Activated CD4-positive, alpha-beta T cell treated with anti-CD3 and anti-CD28 coated beads, Interleukin-2, Interleukin-6, amounts not matched to agents 100 ng/mL and 50 ng/mL, durations not matched to agents 16 hours and 8 hours (primary cell): ENCODE results near the gene RGS3.

ENCODE experiments used
- DNase-seq: peaks from one replicate; pipeline ENCODE4 v3.0.0-alpha.2; 2020

Gene RGS3

GRCh38 chr9:113558632-113559502 lies 95.3 kb downstream of the RGS3 start:
- DNase-seq, result no peak

GRCh38 chr9:113559834-113560800 lies 96.6 kb downstream of the RGS3 start:
- no peak for DNase-seq

GRCh38 chr9:113562653-113563381 lies 99.3 kb downstream of the RGS3 start:
- no peak for DNase-seq

DNA sequence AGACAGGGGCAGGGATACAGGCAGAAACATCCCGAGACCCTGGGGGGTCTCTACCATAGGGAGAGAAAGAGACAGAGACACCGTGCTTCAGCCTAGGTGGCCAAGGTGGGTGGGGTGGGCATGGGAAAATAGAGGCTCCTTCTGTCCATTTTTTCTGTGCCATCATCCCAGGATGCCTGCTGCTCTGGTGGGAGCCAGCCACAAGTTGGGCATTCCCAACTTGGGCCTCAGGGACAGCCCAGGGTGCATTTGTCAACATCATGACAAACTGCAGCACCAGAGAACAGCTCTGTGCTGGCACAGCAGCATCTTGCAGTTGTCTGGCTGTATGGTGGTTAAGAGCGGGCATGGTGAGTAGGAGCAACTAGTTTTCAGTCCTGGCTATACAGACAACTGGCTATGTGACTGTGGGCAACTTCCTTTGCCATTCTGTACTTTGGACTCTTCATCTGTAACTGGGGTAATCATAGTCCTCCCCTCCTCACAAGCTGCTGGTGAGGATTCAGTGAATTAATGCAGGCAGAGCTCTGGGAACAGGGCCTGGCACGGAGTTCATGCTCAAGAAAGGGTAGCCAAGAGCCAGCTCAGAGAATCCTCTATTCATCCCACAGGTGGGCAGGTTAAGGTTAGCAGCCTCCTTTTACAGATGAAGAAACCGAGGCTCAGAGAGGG lies 100.4 kb downstream of the RGS3 start:
- DNase-seq, result no peak

- DNase-seq, result no peak
Measured at GRCh38 chr9:113564498-113565237, 101.1 kb downstream of the RGS3 start.

GRCh38 chr9:113566016-113566711 lies 102.6 kb downstream of the RGS3 start:
- no peak for DNase-seq

DNA sequence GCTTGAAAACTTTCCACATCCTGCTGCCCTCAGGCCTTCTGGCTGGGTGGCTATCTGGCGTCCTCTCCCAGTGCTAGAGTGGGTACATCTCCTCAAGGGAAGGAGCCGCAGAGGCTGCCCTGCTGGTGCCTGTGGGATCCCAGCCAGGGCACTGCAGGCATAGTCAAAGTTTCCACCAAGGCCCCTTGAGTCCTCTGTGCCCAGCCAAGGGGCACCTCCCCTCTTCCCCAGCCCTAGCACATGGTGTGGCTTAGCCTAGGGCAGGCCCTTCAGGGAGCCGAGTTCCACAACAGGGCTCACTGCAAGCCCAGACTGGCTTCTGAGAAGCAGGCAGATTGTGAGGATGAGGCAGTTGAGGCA lies 103.2 kb downstream of the RGS3 start:
- DNase-seq, result no peak

DNA sequence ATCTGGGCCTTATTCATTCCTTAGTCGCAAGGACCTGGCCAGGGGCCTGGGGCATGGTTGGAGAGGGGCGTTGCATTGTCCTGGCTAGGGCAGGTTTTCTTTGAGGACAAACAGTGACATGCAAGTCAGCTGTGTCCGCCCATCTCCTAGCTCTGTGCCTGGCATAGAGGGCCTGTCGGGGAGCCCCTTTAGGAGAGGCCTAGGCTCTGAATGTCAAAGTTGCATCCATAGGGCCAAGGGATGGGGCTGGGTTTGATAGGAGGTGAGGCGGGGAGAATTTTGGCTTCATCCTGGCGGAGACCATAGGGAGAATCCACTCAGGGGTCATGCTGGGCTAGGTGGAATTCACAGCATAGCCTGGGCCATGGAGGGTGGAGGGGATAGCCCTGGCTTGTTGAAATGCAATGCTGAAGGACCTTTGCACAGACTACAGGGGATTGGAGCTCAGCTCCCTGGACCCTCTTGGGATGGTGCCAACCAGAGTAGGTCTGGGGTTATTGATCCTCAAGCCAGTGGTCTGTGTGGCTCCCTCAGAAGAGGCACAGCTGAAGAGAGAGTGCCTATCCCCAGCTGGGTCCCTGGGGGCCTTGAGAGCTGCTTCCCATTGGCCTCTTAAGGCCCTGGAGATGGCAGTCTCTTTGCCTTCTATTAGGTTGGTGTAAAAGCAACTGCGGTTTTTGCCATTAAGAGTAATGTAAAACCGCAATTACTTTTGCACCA lies 104.0 kb downstream of the RGS3 start:
- DNase-seq, result no peak

DNA sequence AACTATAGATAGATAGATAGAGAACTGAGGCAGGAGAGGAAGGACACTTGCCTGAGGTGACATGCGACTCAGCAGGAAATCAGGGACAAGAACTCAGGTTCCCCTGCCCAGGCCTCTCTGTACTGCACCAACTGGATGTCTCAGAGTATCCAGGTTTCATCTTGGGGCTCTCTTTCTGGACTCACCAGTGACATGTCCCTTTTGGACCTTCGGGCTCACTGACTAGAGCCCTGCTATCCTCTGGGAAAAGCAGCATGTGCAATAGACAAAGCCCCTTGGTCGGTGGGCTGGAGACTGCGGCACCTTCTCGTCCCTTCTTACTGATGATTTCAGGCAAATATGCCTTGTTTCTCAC lies 104.5 kb downstream of the RGS3 start:
- no peak for DNase-seq

GRCh38 chr9:113568571-113569321 lies 105.2 kb downstream of the RGS3 start:
- no peak for DNase-seq

- no peak for DNase-seq
Measured at GRCh38 chr9:113569472-113570060, 106.0 kb downstream of the RGS3 start.

DNA sequence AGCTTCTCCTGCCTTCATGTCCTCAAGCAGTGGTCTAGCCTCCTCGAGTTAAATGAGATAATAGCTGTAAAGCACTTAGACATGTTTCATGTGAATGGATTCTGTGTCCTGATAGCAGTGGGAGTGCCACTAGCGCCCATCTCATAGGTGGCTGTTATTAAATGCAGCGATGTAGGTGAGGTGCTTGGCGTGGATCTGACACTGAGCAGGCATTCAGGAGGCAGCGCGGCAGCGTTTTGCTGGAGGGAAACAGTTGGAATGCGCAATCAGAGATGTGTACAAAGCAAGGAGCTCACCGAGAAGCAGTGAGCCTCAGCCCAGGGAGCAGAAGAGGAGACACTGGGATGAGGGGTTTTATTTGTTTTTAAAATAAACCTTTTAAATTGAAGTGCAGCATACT lies 106.6 kb downstream of the RGS3 start:
- DNase-seq, result no peak

DNA sequence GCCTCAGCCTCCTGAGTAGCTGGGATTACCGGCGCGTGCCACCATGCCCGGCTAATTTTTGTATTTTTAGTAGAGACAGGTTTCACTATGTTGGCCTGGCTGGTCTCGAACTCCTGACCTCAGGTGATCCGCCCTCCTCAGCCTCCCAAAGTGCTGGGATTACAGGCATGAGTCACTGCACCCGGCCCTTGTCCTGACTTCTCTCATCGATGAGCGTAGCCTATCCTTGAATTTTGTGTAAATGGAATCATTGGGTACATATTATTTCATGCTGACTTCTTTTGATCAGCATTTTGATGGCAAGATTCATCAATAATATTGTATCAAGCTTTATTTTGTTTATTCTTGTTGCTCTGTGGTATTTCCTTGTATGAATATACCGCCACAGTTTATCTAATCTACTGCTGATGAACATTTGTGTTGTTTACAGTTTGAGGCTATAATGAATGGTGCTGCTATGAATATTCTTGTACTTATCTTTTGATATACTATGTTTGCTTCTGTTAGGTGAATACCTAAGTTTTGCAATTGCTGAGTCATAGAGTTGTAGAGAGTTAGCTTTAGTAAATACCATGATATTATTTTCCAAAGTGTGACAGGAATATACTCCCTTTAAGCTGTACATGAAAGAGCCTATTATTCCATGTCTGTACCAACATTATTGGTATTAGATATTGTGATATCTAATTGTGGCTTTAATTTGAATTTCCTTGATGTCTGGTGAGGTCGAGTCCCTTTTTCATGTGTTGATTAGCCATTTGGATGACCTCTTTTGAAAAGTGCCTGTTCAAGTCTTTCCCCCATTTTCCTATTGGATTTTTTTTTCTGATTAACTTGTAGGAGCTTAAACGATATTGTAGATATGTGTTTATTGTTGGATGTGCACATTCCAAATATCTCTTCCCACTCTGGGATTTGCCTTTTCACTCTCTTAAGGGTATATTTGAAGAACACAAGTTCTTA lies 107.5 kb downstream of the RGS3 start:
- DNase-seq, result no peak

DNA sequence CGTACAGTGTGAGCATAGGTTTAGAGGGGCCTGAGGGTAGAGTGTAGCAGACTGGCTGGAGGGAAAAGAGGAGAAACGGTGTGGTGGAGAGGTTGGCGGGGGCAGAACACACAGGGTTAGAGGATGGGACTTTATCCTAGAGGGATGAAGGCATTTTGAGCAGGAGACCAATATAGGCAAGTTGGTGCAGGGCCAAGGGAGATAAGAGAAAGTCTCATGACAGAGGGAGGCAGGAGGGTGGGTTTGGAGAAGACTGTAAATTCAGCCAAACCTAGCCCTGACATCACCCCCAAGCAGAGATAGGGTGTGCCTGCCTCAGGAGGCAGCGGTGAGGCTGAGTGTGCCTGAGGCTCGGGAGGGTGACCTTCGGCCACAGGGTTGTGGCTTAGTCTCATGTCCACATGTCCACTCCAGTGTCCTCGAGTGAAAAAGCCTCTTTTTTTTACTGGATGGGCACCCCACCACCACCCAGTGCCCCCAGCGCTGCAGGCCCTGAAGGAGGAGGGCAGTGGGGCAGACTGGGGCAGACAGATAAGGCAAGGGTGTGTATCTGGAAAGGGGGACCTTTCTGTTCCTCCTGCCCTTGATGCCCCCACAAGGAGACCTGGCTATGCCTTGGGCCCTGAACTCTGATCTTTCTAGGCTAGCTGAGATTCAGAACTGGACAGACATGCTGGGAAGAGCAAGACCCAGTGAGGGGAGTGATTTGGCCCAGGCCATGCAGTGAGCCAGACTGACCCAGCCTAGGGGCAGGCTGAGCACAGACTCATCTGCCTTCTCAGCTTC lies 108.7 kb downstream of the RGS3 start:
- DNase-seq, result no peak

DNA sequence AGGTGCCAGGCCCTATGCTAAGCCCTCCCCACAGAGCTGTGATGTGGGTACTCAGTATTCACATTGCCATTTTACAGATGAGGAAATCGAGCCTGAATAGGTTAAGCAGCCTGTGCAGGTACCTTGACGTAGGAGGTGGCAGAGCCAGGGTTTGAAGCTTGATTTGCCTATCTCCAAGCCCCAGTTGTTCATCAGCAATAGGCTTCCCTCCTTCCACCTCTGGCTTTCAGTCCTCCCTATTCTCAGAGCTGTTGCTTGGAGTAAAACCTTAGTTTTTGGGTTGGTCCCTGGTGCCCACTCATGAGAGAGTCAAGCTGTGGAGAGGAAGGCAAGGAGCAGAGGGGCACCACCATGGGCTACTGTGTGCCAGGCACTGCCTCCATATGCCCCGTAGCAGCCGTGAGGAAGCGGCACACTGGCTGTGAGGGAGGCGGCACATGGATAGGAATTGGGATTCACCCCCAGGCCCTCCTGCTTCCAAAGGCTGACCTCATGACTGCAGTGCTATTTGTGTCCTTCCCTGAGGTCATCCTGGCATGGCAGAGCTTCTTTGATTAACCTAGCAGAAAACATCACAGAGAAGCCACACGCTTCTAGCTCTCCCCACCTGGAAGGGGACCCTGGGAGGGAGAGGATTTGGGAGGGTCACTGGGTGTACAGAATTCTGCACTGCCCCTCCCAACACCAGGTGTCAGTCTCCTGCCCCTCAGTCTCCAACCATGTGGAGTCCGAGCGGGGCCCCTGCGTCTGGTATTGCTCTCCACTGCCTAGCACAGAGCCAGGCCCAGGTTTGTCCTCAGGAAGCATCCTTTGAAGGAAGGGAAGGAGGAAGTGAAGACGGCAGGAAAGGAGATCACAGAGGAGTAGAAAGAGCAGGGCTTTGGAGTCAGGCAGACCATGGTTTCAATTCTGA lies 109.8 kb downstream of the RGS3 start:
- no peak for DNase-seq

DNA sequence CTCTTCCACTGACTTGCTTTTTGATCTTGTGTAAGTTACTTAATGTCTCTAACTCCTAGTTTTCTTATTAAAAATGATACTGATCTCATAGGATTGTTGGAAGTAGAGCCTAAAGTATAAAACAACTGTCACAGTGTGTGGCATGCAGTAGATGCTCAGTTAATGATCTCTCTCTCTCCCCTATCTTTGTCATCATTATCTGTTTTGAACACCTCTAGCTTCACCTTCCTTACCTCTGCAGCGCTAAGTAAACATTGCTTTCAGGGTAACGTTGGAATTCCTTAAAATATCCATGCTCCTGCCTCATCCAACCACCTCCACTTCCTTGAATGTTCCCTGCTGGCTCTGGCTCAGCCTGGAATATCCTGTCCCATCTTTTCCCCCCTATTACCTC lies 110.4 kb downstream of the RGS3 start:
- DNase-seq, result no peak
